ENCODE measurements around the gene NOP10. TPM values are rescaled to one million over a fixed set of nuclear protein-coding genes. Genes with fewer than 3 reads are reported as not detected.

The NOP10 gene
- total and polyA plus RNA-seq, 11 donors: 96.4 to 384 (median 151) TPM

GRCh38 chr15:34304613-34305012, 38.3 kb downstream of the NOP10 start:
- DNase-seq (no peak), ATAC-seq (no peak)
- H3K9me3 ChIP-seq: no peaks in the 10 kb centered on the region
- TF ChIP-seq POLR2A (IDR thresholded peaks at IDR 0.05): no peak
- TF ChIP-seq CTCF (IDR thresholded peaks at IDR 0.05): no peak
- intact Hi-C loops (cut with DNase I): no loop called here
- H3K27ac ChIP-seq: no peak overlapping the region
- no peaks in the 10 kb centered on the region for H3K27me3 ChIP-seq
- H3K36me3 ChIP-seq: peaks cover 0 to 3% (median 0%) of the 10 kb centered on the region in 9 donors
- H3K4me1 ChIP-seq: no peaks in the 10 kb centered on the region
- H3K4me3 ChIP-seq: no peak overlapping the region

GRCh38 chr15:34301058-34301457, 41.9 kb downstream of the NOP10 start:
- Histone ChIP-seq H3K27me3 (no peaks in the 10 kb centered on the region), H3K36me3 (no peaks in the 10 kb centered on the region), H3K9me3 (no peaks in the 10 kb centered on the region), H3K4me1 (peaks cover 0 to 24% (median 18%) of the 10 kb centered on the region in 12 donors), H3K4me3 (no peak overlapping the region), H3K27ac (no peak overlapping the region)
- DNase-seq (no peak), ATAC-seq (no peak)
- TF ChIP-seq CTCF (IDR thresholded peaks at IDR 0.05) (no peak), POLR2A (IDR thresholded peaks at IDR 0.05) (no peak)
- 78 to 97% (median 95%) methylated on average over 3 of the region's 3 CpGs for WGBS, 4 donors
- intact Hi-C loops (cut with DNase I): no loop called here

- peak overlapping the region in 10 of 12 donors; percentile 39 to 72 (median 51) for H3K27ac ChIP-seq
- 3 to 11% (median 4%) methylated on average over 1 of the region's 1 CpG for WGBS, 4 donors
- no peaks in the 10 kb centered on the region for H3K27me3 ChIP-seq
- intact Hi-C loops (cut with DNase I): no loop called here
- peaks cover 0 to 26% (median 19%) of the 10 kb centered on the region in 12 donors for H3K4me1 ChIP-seq
- TF ChIP-seq CTCF (IDR thresholded peaks at IDR 0.05): no peak
- no peak for DNase-seq
- ATAC-seq: peak in 2 of 4 donors; percentile 68 to 74
- H3K4me3 ChIP-seq: peak overlapping the region in 1 of 12 donors; percentile 1
- no peaks in the 10 kb centered on the region for H3K9me3 ChIP-seq
- H3K36me3 ChIP-seq: no peaks in the 10 kb centered on the region
Observed at GRCh38 chr15:34297059-34297458, 45.9 kb downstream of the NOP10 start.

GRCh38 chr15:34292621-34293020, 50.3 kb downstream of the NOP10 start:
- intact Hi-C loops (cut with DNase I): no loop called here

More at GRCh38 chr15:34292621-34293020, 50.3 kb downstream of the NOP10 start:
- 89 to 96% (median 95%) methylated on average over 7 to 9 of the region's 9 CpGs for WGBS, 4 donors
- DNase-seq (no peak), ATAC-seq (no peak)
- Histone ChIP-seq H3K36me3 (peaks cover 0 to 3% (median 0%) of the 10 kb centered on the region in 9 donors), H3K4me3 (no peak overlapping the region), H3K9me3 (no peaks in the 10 kb centered on the region), H3K4me1 (peaks cover 0 to 18% (median 14%) of the 10 kb centered on the region in 12 donors), H3K27ac (no peak overlapping the region), H3K27me3 (no peaks in the 10 kb centered on the region)
- TF ChIP-seq POLR2A (IDR thresholded peaks at IDR 0.05) (no peak), CTCF (IDR thresholded peaks at IDR 0.05) (no peak)

MicroRNAs encoded within 50 kb of the gene (microRNA counts, 767-probe panel; counts per million panel counts)
- 2,255 to 2,751 counts per million in 2 donors for microRNA hsa-miR-1233

Small RNA genes lying within 50 kb of the gene (microRNA-seq; reads per million reads assigned to microRNA genes)
- gene MIR1233-1: 0 reads per million in 4 donors

Other genes starting within 250 kb of the NOP10 start
- gene EMC7, start 241.3 kb downstream of the NOP10 start, total RNA-seq: 10 to 100 TPM; 28.9 to 95.2 (median 59.1) TPM
- gene EMC7, start 241.3 kb downstream of the NOP10 start, polyA plus RNA-seq: 100 to 1,000 TPM in 1 of 2 donors, 10 to 100 TPM in 1; 86.0 to 143 TPM
- 1 to 10 TPM in 8 of 9 donors, under 1 TPM in 1; 0.95 to 2.1 (median 1.7) TPM for gene PGBD4, start 241.1 kb downstream of the NOP10 start, total RNA-seq
- under 1 TPM; 0.86 to 0.91 TPM for gene PGBD4, start 241.1 kb downstream of the NOP10 start, polyA plus RNA-seq
- gene KATNBL1, start 133.0 kb downstream of the NOP10 start, total RNA-seq: 10 to 100 TPM; 10.1 to 21.7 (median 15.8) TPM
- 10 to 100 TPM; 14.6 to 15.0 TPM for gene KATNBL1, start 133.0 kb downstream of the NOP10 start, polyA plus RNA-seq
- gene EMC4, start 118.1 kb downstream of the NOP10 start, total RNA-seq: 100 to 1,000 TPM in 2 of 9 donors, 10 to 100 TPM in 7; 65.1 to 159 (median 85.5) TPM
- 100 to 1,000 TPM; 160 to 163 TPM for gene EMC4, start 118.1 kb downstream of the NOP10 start, polyA plus RNA-seq
- gene SLC12A6, start 5.4 kb downstream of the NOP10 start, total RNA-seq: 10 to 100 TPM; 17.3 to 35.1 (median 24.9) TPM
- gene SLC12A6, start 5.4 kb downstream of the NOP10 start, polyA plus RNA-seq: 1 to 10 TPM; 6.1 to 7.0 TPM
- not detected for gene NUTM1, start 179 bp upstream of the NOP10 start, total RNA-seq
- not detected for gene NUTM1, start 179 bp upstream of the NOP10 start, polyA plus RNA-seq
- 10 to 100 TPM in 8 of 9 donors, 1 to 10 TPM in 1; 9.8 to 80.0 (median 44.8) TPM for gene LPCAT4, start 24.1 kb upstream of the NOP10 start, total RNA-seq
- gene LPCAT4, start 24.1 kb upstream of the NOP10 start, polyA plus RNA-seq: 10 to 100 TPM; 12.9 to 49.7 TPM
- 10 to 100 TPM in 4 of 9 donors, 1 to 10 TPM in 5; 1.1 to 21.6 (median 8.9) TPM for gene GOLGA8A, start 94.7 kb upstream of the NOP10 start, total RNA-seq
- 10 to 100 TPM in 1 of 2 donors, 1 to 10 TPM in 1; 3.5 to 22.0 TPM for gene GOLGA8A, start 94.7 kb upstream of the NOP10 start, polyA plus RNA-seq
- 10 to 100 TPM; 10.5 to 39.0 (median 18.4) TPM for gene GOLGA8B, start 240.5 kb upstream of the NOP10 start, total RNA-seq
- gene GOLGA8B, start 240.5 kb upstream of the NOP10 start, polyA plus RNA-seq: 10 to 100 TPM in 1 of 2 donors, 1 to 10 TPM in 1; 3.6 to 23.4 TPM

Measured in heart left ventricle (tissue), 16 donors.